HG03045 (cell line): ENCODE results near the gene TINAG.
A peak's percentile ranks its signal among the peaks of the same experiment; 100 is the strongest.

ENCODE experiments used
- ATAC-seq: cut with Tn5 transposase; IDR thresholded peaks from one replicate; pipeline ENCODE4 v1.9.1; 2021; ENCODE audit warnings: mild to moderate bottlenecking, moderate library complexity; ENCODE audit not compliant: unreplicated experiment

Gene TINAG

GRCh38 chr6:54308289-54308985 lies at the start of gene TINAG:
Gene TINAG (plus strand): TSS chr6:54308441. CDS start chr6:54308551, 110 bp downstream.
- no peak for ATAC-seq

DNA sequence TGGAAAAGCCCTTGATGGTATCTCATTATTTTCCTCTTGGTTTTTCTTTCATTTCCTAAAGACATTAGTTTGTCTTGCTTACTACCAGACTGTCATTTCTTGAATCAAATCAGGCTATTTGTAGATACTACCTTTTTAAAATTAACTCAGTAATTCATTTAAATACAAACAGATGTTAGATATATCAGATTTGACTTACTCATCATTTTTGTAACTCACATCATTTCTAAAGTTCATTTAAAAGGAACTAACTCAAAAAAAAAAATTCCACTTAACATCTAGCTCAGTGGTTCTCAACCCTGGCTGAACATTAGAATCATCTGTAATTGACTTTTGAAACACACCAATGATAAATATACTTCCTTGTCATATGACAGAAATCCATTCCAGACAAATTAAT lies 48.2 kb upstream of the TINAG start:
- ATAC-seq, result no peak

GRCh38 chr6:54262499-54262898 lies 45.7 kb upstream of the TINAG start:
- no peak for ATAC-seq

- no peak for ATAC-seq
These were observed 45.3 kb upstream of the TINAG start for GRCh38 chr6:54262971-54263370.

DNA sequence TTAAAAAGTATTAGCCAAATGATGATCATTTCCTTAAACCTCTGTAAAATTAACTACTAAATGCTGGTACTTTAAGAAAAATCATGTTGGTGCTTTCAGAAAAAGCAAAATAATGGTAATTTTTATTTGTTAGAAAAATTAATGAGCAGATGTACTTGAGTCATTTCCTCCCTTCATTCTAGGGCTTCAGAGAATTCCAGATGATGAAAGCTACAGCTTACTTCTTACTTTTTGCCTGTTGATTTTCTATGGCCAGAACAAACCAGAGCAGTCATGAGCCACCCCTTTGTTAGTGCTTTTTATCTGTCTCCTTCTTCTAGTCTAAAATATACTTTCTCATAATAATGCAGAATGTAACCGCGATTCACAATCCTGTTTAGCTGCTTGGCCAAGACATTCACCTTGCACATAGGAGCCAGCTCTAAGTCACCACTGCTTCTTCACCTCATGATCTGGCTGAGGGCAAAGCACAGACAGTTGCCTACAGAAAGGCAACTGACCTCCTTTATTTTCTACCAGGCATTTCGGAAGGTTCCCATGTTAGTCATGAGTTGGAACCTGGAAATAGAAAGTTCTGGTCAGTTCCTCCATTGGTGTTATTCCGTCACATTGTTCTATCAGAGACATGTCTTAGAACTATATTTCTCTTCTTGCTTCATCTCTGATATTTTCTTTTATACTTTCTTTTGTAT lies 43.5 kb upstream of the TINAG start:
- no peak for ATAC-seq

DNA sequence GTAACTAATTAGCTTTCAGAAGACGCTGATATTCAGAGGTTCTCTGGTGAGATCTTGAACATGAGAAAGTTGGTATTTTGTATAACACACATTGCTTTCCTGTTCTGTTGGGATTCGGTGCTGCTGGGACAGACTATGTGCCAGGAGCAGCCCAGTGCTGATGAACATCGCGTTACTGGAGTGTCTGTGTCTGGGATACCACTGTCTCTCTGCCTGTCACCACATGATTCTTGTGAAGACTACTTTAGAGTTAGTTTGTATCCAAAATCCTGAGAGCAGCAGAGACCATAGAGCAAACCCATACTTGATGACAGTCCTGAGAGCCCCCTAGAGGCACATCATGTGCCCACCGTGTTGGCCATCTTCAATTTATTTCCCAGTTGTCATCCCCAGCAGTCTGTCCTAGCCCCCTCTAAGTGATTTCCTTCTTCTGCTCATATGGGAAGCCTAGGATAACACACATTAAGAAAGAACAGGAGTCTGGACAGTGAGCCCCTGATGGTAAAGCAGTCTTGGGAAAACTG lies 41.8 kb upstream of the TINAG start:
- ATAC-seq, result no peak

DNA sequence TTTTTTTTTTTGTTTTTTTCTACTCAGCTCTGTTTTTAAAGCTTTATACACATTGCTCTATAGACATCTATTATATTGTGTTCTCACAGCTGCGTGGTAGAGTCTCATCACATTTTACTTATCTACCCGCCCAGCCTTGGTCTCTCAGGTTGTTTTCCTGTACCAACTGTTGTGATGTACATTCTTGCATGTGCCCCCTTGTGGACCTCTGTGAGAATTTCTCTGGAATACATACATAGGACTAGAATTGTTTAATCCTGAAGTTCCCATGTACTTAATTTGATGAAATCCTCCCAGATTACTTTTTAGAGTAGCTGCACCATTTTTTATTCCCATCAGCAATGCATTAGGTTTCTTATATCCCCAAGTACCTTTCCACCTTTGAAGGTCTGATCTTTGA lies 40.4 kb upstream of the TINAG start:
- ATAC-seq, result no peak

- no peak for ATAC-seq
These were observed 34.9 kb upstream of the TINAG start for GRCh38 chr6:54273214-54273820.

DNA sequence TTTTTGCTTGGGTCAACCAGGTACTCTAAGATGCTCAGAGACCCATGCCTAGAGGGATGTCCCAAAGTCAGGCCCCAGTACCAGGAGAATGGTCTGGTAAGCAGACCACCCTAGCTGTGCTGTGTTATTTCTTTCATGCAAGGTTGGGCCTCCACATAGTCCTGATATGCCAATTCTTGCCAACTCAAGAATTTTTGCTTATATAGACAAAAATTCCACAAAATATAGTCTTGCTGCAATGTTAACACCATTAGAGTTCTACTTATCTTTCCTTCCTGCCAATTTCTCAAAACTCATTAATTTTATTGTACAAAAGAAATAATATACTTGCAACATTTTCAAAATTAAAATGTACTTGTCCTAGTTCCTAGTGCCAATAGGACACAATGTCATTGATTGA lies 33.9 kb upstream of the TINAG start:
- ATAC-seq, result no peak

DNA sequence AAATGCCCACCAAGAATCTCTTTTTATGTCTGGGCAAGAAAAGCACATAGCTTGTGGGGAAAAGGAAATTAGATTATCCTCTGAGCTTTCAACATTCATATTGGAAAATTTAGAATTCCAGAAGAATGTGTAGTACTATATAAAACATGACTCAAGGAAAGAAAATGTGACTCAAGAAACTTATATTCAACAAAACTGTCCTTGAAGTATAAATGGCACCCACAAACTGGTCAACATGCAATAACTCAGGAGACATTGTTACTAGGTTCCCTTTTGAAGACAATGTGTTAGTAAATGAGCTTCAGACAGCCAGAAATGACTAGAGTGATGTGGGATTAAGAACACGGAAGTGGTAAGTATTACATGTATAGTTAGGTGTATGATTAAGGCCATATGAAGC lies 26.1 kb upstream of the TINAG start:
- ATAC-seq, result no peak

DNA sequence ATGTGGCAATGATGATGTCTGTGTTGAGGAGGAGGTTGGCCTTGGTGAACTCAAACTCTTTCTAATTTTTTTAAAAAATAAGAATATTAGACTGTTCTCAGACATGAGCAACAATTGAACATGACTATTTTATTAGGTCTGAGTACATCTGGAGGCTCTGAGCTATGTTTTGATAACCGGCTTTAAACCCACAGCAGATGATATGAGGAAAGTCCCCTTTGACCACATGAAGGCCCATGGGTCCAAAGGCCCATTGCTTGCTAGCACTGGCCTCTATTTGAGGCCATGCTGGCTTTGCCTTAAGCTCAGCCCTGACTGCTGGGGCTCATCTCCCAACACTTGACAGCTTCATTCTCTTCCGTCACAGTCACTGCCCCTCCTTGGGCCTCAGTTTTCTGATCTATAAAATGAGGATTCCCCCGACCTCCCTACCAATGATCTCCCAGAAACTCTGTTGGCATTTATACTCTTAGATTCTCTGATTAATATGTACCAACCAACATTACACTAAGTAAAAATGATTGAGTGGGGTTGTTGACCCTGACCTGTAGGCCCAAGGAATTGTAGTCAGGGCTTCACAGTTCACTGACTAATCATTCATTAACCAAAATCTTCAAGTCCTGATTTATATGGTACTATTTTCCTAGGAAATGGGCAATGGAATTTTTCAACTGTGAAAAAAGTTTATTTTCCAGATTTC lies 23.9 kb upstream of the TINAG start:
- no peak for ATAC-seq

DNA sequence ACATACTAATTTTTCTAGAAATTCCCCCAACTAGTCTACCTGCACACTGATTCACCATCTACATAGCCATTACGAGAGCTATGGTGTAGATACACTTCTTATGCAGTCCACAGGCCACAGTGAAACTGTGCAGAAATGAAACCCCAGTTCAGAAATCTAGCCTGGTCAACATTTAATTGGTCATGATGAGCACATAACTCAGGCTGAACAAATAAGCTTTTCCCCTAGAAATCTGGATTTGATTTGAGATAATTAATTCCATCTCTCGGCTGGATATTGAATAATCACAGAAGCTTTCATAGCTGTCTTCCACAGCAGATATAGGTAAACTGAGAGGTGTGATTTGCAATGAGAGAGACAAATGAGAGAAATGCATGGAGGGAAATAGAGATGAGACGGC lies 22.6 kb upstream of the TINAG start:
- no peak for ATAC-seq

DNA sequence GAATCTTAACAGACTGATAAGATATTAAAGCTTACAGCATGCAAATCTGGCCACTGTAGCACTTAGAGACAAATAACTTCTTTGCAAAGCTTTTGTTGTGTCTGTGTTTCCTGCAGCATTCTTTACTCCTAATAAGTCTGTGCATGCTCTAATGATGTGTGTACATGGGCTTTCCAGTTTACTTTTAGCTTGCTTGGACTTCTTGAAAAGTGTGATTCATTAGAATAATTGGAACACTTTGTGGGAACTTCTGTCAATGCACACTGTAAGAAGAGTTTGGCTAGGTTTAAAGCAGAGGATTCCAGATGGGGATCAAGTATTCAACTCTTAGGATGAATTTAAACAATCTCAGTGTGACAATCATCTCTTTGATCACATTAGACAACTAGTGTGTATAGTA lies 22.1 kb upstream of the TINAG start:
- no peak for ATAC-seq

- no peak for ATAC-seq
These were observed 19.8 kb upstream of the TINAG start for GRCh38 chr6:54288474-54288873.

DNA sequence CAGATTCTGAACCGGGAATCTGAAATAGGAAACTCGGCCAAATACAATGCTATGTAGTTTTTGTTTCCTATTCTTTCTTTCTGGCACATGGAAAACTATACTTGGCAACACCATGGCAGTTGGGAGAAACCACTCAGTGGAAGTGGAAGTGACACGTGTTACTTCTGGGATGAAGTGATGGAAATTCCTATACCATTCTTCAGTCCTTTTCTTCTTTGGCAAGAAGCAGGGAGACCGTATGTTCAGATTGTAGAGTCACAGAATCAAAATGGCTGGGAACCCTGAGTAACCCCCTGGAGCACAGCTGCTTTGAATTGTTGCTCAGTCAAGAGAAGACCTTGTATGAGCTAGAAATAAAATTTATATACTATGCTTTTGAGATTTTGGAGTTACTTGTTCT lies 18.8 kb upstream of the TINAG start:
- no peak for ATAC-seq

DNA sequence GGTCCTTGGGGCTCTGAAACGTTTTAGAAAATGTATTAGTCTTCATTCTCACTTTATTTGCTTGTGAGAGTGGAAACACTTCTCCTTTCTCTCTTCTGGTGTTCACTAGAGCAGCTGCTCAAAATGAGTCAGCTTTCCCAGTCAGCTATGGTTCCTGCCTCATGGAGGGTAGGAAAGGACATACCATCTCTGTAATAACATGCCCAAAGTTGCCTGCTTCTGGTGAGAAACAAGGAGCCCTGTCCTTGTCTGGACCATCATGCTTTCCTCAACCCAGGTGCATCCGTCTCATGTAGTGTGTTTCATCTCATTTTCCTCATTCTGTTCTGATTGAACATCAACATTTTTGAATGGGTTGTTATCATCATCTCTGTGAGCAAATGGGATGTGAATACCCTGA lies 17.1 kb upstream of the TINAG start:
- ATAC-seq, result peak; percentile 60

- ATAC-seq, result peak; percentile 91
These were observed 16.5 kb upstream of the TINAG start for GRCh38 chr6:54291738-54292137.

- no peak for ATAC-seq
These were observed 13.2 kb upstream of the TINAG start for GRCh38 chr6:54294965-54295532.

DNA sequence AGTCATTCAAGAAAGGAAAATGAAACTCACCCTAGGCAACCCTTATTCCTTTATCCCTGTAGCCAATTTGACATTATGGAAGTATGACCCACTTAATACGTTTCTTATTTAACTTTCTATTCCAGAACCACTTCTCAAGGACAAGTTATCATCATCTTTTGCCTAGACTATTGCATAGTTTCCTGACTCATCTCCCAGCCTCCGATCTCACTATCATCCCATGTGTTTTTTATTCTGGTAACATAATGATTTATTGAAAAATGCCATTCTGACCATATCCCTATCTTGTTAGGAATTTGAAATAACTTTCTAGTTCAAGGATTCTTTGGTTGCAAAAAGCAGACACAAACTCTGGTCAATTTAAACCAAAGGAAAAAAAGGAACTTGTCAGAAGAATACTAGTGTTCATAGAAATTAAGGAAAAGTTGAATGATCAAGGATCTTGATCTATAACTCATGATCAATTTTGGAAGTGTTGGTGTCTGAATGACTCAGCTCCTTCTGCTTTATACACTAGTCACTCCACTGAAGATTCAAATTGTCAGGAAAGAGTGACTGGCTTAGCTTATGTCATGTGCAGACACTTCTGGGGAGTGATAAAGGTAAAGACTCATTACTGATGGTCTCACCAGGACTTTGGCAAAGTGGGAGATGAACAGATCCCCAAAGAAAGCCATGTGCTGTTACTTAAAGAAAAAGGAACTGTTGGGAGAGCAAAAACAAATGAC lies 8.5 kb upstream of the TINAG start:
- no peak for ATAC-seq

- ATAC-seq, result no peak
These were observed 6.5 kb upstream of the TINAG start for GRCh38 chr6:54301770-54302169.
